Tibial nerve (tissue), 4 donors: ENCODE measurements around the gene MAD2L1.

Experiments
- CTCF ChIP-seq, 5 experiments: fragments of 200-600 bp in 3 of 5; fragments of 450-650 bp in 2 of 5; sonication (generic) in 3 of 5; IDR thresholded peaks; one replicate each; pipeline ENCODE4 v1.5.1; 2016 to 2019; ENCODE audit warnings: antibody characterized with exemption in 5 of 5, mild to moderate bottlenecking in 3 of 5, moderate library complexity in 2 of 5
- EP300 ChIP-seq, 2 donors: sonication (generic); formaldehyde crosslinking; IDR thresholded peaks; one replicate each; pipeline ENCODE4 v1.6.1; 2017; ENCODE audit warnings: antibody characterized with exemption in 2 of 2, mild to moderate bottlenecking in 1 of 2

- TF ChIP-seq CTCF (IDR thresholded peaks at IDR 0.05), result no peak
- no peak for TF ChIP-seq EP300 (IDR thresholded peaks at IDR 0.05)
Measured at GRCh38 chr4:120034913-120035312, 31.7 kb downstream of the MAD2L1 start.
